Brain microvascular endothelial cell (primary cell): Measurements from ENCODE around the gene SGCE.

Experiments
- DNase-seq: peaks from one replicate; pipeline ENCODE4 v3.0.0-alpha.2; 2020
- H3K27ac ChIP-seq: fragments of 250-450 bp; sonication (Bioruptor Pico); 2 replicates; pipeline ENCODE4 v1.5.1; 2020; ENCODE audit warnings: mild to moderate bottlenecking, moderate library complexity
- H3K27me3 ChIP-seq: fragments of 250-450 bp; sonication (Bioruptor Pico); replicated peaks from 2 replicates; pipeline ENCODE4 v1.5.1; 2020; ENCODE audit warnings: mild to moderate bottlenecking
- H3K36me3 ChIP-seq: fragments of 250-450 bp; sonication (Bioruptor Pico); replicated peaks from 2 replicates; pipeline ENCODE4 v1.5.1; 2020; ENCODE audit warnings: mild to moderate bottlenecking
- H3K4me3 ChIP-seq: 2 replicates; pipeline ENCODE4 v1.5.1; 2011; ENCODE audit warnings: low read depth, mild to moderate bottlenecking, control low read depth, low read length, moderate library complexity
- CTCF ChIP-seq: IDR thresholded peaks from 2 replicates; pipeline ENCODE4 v1.5.1; 2011; ENCODE audit warnings: low read depth, mild to moderate bottlenecking, moderate library complexity, low read length, control low read depth, inconsistent platforms; ENCODE audit errors: missing control alignments
- in situ Hi-C: cut with HindIII; loops from 2 replicates; pipeline ENCODE4 v1.10.0; 2017; ENCODE audit warnings: low sequenced_read_pairs, low pct_ligation_motif_present

The SGCE gene

GRCh38 chr7:94618126-94618525, 37.8 kb downstream of the SGCE start:
- Histone ChIP-seq H3K4me3 (no peak overlapping the region), H3K27ac (no peak overlapping the region), H3K36me3 (no peaks in the 10 kb centered on the region), H3K27me3 (no peaks in the 10 kb centered on the region)
- in situ Hi-C loops = no loop called here
- no peak for TF ChIP-seq CTCF
- DNase-seq = no peak

- TF ChIP-seq CTCF = no peak
- Histone ChIP-seq H3K27ac (no peak overlapping the region), H3K4me3 (no peak overlapping the region), H3K27me3 (no peaks in the 10 kb centered on the region), H3K36me3 (no peaks in the 10 kb centered on the region)
- no peak for DNase-seq
- in situ Hi-C loops = no loop called here
Measured at GRCh38 chr7:94616855-94617254, 39.1 kb downstream of the SGCE start.

GRCh38 chr7:94615666-94616065, 40.3 kb downstream of the SGCE start:
- in situ Hi-C loops = no loop called here
- H3K36me3 ChIP-seq = no peaks in the 10 kb centered on the region
- H3K4me3 ChIP-seq = no peak overlapping the region
- no peaks in the 10 kb centered on the region for H3K27me3 ChIP-seq
- no peak overlapping the region for H3K27ac ChIP-seq
- DNase-seq = no peak
- no peak for TF ChIP-seq CTCF

GRCh38 chr7:94612661-94613060, 43.3 kb downstream of the SGCE start:
- H3K27me3 ChIP-seq = no peaks in the 10 kb centered on the region
- no peak for DNase-seq
- in situ Hi-C loops = no loop called here
- H3K36me3 ChIP-seq = no peaks in the 10 kb centered on the region
- H3K27ac ChIP-seq = no peak overlapping the region
- H3K4me3 ChIP-seq = no peak overlapping the region
- no peak for TF ChIP-seq CTCF

- H3K4me3 ChIP-seq = no peak overlapping the region
- in situ Hi-C loops = no loop called here
- no peaks in the 10 kb centered on the region for H3K27me3 ChIP-seq
- no peak for TF ChIP-seq CTCF
- no peak for DNase-seq
- H3K27ac ChIP-seq = no peak overlapping the region
- H3K36me3 ChIP-seq = no peaks in the 10 kb centered on the region
Measured at GRCh38 chr7:94612253-94612652, 43.7 kb downstream of the SGCE start.

- H3K36me3 ChIP-seq = no peaks in the 10 kb centered on the region
- no peak overlapping the region for H3K27ac ChIP-seq
- no peaks in the 10 kb centered on the region for H3K27me3 ChIP-seq
- no peak for TF ChIP-seq CTCF
- in situ Hi-C loops = no loop called here
- H3K4me3 ChIP-seq = no peak overlapping the region
- no peak for DNase-seq
Measured at GRCh38 chr7:94609561-94609960, 46.4 kb downstream of the SGCE start.
